ENCODE measurements around the gene ZNF385A.

ZNF385A gene, protein sequence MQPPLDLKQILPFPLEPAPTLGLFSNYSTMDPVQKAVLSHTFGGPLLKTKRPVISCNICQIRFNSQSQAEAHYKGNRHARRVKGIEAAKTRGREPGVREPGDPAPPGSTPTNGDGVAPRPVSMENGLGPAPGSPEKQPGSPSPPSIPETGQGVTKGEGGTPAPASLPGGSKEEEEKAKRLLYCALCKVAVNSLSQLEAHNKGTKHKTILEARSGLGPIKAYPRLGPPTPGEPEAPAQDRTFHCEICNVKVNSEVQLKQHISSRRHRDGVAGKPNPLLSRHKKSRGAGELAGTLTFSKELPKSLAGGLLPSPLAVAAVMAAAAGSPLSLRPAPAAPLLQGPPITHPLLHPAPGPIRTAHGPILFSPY
- total RNA-seq: 0 to 2.3 (median 0.66) reads per million in 9 experiments

DNA sequence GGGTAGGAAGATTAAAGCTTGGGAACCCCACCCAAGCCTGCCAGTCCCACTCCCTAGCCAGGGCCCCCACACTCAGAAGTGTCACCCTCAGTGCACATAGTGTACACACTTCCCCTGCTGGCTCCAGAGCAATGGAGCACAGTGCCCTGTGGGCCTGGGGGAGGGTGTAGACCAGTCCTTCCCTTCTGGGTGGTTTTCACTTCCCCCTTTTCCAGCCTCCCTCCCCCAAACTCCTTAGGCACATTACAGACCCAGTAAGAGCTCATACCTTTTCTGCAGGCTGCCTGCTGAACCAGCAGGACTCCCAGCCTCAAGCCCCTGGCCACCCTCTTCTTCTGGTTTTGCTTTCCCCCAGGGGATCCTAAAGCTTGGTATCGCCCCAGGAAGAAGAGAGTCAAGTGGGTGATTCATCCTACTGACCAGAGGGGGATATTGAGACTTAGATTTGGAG is at the start of gene ZNF385A:
ZNF385A (minus strand) TSS at position 143 of the 451 bp plus-strand sequence. CDS start 219 bp downstream, outside the sequence.
- H3K36me3 Mint-ChIP-seq (ENCODE audit: insufficient read depth): no peaks in the 10 kb centered on the region
- no peak within 1 kb of the TSS for H3K4me3 Mint-ChIP-seq
- H3K4me1 Mint-ChIP-seq (ENCODE audit: low read depth in 2 of 2): peaks cover 2% of the 10 kb centered on the region in 2 donors
- ATAC-seq (replicated peaks) (no peak), DNase-seq (no peak)
- H3K27ac Mint-ChIP-seq: peak within 1 kb of the TSS in 1 of 2 donors; percentile 54
- no peaks in the 10 kb centered on the region for H3K27me3 Mint-ChIP-seq
- H3K9me3 Mint-ChIP-seq: no peaks in the 10 kb centered on the region

DNA sequence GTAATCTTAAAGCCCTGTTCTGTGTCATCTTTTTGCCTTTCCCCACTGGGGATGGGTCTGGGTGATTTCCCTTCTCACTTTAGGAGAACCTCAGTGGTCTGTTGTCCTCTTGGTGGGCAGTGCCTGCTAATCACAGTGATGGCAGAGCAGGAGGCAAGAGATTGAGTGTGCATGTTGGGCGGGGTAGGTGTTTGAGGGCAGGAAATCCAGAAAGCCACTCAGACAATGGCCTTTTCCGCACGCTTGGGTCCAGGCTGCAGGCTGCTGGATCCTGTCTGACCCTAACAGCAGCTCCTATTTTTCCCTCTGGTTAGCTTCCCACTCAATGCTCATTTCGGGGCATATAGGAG is 48.3 kb upstream of the ZNF385A start:
- peak overlapping the region; percentile 66 to 67 for H3K27ac Mint-ChIP-seq
- H3K4me1 Mint-ChIP-seq (ENCODE audit: low read depth in 2 of 2): peaks cover 41 to 47% of the 10 kb centered on the region in 2 donors
- no peaks in the 10 kb centered on the region for H3K9me3 Mint-ChIP-seq
- DNase-seq (peak in 1 of 3 experiments; percentile 27), ATAC-seq (replicated peaks) (peak; percentile 56)
- H3K36me3 Mint-ChIP-seq (ENCODE audit: insufficient read depth): no peaks in the 10 kb centered on the region
- no peaks in the 10 kb centered on the region for H3K27me3 Mint-ChIP-seq
- peak overlapping the region; percentile 64 to 65 for H3K4me3 Mint-ChIP-seq

DNA sequence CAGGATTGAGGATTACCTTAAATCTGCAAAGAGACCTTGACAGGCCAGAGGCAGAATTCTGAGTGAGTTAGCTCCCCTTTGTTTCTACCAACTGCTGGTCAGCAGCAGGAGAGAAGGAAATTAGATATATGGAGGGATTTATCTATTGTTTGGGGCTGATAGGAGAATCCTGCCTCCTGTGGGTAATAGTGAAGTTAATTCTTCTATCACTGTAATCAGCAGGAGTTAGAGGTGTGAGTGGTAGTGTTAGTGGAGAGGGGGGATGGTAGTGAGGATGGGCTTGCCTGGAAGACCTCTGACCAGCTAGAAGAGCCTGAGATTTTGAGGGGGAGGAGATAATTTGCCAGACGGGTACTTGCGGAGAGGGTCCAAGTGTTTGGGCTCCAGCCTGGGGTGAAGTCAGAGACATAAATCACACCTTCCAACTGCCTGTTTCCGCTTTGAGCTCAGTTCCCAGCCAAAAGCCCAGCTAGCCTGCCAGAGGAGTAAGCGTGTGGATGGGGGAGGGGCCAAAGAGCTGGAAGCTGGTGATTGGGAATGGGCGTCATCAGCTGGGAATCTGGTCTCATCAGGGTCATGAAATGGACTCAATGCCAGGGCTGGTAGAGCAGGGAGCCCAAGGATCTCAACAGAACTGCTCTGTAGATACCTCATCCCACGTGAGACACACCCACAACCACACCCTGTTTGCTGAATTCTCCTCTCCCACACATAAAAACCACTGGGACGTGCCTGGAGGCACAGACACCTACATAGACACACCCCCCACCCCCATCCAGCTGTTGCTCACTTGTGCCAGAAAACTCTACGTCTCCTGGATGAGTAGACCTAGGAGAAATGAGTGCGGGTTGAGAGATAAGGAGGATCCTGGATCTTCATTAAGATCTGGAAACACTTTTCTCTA is 47.6 kb upstream of the ZNF385A start:
- H3K36me3 Mint-ChIP-seq (ENCODE audit: insufficient read depth): peaks cover 3% of the 10 kb centered on the region
- H3K27me3 Mint-ChIP-seq: no peaks in the 10 kb centered on the region
- ATAC-seq (replicated peaks) (no peak), DNase-seq (no peak)
- peak overlapping the region; percentile 64 to 65 for H3K4me3 Mint-ChIP-seq
- peak overlapping the region; percentile 66 to 67 for H3K27ac Mint-ChIP-seq
- H3K9me3 Mint-ChIP-seq: no peaks in the 10 kb centered on the region
- H3K4me1 Mint-ChIP-seq (ENCODE audit: low read depth in 2 of 2): peaks cover 47 to 52% of the 10 kb centered on the region in 2 donors

DNA sequence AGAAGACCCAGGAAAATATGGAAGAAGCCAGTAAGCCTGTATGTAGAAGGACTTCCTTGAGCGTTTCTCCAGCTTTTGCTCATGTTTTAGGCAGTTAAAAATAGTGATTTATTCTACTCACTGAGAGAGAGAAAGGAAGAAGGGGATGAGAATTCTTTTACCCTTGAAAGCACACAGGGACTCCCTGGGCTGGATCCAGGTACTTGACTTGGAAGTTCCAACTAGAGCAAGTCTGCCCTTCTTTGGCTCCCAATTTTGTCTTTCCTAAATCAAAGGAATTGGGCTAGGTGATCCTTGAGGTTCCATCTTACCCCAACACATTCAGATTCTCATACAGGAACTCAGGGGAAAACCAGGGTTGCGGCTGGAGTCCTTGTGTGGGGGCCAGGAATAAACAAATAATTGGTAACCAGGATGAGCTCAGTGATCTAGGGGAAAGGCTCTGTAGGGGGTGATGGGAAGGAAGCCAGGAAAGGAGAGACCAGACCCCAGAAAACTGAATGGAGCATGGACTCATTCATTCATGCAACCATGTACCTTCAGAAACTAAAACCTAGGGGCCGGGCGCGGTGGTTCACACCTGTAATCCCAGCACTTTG is 46.0 kb upstream of the ZNF385A start:
- H3K27ac Mint-ChIP-seq: peak overlapping the region in 1 of 2 donors; percentile 70

DNA sequence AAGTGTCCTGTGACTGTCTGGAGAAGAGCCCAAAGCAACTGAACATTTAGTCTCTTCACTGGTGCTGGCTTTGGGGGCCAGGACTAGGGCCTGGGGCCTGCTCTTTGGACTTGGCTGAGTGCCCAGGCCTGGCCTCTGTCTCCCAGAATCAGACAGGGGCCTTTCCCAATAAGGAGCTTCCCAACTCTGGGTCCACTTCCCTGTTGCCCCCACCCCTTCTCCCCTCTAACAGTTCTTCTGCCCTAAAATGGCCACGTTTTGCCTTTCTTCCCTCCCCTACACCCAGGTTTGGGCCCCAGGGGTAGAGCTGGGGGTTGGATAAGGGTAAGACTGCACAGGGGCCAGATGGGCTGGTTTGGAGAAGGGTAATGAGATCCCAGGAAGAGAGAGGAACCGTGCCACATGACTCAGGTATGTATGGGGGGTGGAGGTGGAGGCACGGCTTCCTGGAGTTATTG is 44.5 kb upstream of the ZNF385A start:
- H3K4me3 Mint-ChIP-seq: peak overlapping the region in 1 of 2 donors; percentile 62
- peaks cover 4% of the 10 kb centered on the region for H3K36me3 Mint-ChIP-seq (ENCODE audit: insufficient read depth)
- peak overlapping the region in 1 of 2 donors; percentile 87 for H3K27ac Mint-ChIP-seq
- DNase-seq (no peak), ATAC-seq (replicated peaks) (no peak)
- H3K4me1 Mint-ChIP-seq (ENCODE audit: low read depth in 2 of 2): peaks cover 43 to 48% of the 10 kb centered on the region in 2 donors
- peaks cover 11 to 13% of the 10 kb centered on the region in 2 donors for H3K27me3 Mint-ChIP-seq
- H3K9me3 Mint-ChIP-seq: no peaks in the 10 kb centered on the region

More for the DNA sequence above, 46.0 kb upstream of the ZNF385A start:
- H3K9me3 Mint-ChIP-seq: no peaks in the 10 kb centered on the region
- peaks cover 4% of the 10 kb centered on the region for H3K36me3 Mint-ChIP-seq (ENCODE audit: insufficient read depth)
- no peak for ATAC-seq (replicated peaks)
- peaks cover 43 to 52% of the 10 kb centered on the region in 2 donors for H3K4me1 Mint-ChIP-seq (ENCODE audit: low read depth in 2 of 2)
- no peak for DNase-seq
- peak overlapping the region in 1 of 2 donors; percentile 9 for H3K4me3 Mint-ChIP-seq
- H3K27me3 Mint-ChIP-seq: peaks cover 5 to 11% of the 10 kb centered on the region in 2 donors

DNA sequence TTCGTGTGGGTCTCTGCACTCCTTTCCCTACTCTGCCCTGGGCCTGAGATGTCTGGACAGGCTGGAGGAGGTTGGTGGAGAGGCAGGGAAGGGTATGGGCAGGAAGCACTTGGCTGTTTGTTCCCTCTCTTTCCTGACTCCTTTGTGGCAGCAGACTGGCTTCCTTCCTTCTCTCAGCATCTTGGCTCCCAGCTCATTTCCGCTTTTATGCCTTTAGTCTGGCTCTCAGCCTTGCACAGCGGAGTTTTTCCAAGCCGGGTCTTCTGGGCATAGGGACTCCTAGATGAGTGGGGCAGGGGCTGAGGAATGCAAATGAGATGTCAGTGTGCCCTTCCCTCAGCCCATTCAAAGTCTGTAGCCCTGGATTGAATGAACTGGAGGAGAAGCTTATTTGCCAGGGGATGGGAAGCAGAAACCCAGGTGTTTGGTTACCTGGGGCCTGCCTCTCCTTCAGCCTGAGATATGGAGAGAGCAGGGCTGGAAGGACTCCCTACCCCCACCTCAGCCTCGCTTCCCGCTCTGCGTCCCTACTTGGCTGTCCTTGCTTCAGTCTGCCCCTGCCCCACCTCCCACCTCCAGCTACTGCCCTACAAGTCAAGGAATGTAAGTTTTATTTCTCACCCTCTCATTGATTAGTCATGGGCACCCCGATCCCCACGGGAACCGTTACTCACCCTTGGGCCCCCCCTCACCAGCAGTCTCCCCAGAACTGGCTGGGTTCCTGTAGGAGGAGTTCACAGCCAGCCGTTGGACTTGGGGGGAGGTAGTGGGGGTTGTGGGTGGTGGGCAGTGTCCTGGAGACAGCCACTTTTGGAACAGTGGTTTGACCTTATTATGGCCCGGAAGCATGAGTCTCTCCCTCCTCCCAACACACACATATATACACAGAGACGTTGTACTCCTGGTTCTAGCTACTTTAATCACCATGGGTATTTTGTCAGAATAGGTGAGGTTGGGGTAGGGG is 43.8 kb upstream of the ZNF385A start:
- DNase-seq (no peak), ATAC-seq (replicated peaks) (peak; percentile 81)
- H3K9me3 Mint-ChIP-seq: no peaks in the 10 kb centered on the region
- H3K27me3 Mint-ChIP-seq: peaks cover 11 to 15% of the 10 kb centered on the region in 2 donors
- H3K4me1 Mint-ChIP-seq (ENCODE audit: low read depth in 2 of 2): peaks cover 41 to 49% of the 10 kb centered on the region in 2 donors
- H3K36me3 Mint-ChIP-seq (ENCODE audit: insufficient read depth): peaks cover 4% of the 10 kb centered on the region
- peak overlapping the region in 1 of 2 donors; percentile 87 for H3K27ac Mint-ChIP-seq
- peak overlapping the region in 1 of 2 donors; percentile 62 for H3K4me3 Mint-ChIP-seq

DNA sequence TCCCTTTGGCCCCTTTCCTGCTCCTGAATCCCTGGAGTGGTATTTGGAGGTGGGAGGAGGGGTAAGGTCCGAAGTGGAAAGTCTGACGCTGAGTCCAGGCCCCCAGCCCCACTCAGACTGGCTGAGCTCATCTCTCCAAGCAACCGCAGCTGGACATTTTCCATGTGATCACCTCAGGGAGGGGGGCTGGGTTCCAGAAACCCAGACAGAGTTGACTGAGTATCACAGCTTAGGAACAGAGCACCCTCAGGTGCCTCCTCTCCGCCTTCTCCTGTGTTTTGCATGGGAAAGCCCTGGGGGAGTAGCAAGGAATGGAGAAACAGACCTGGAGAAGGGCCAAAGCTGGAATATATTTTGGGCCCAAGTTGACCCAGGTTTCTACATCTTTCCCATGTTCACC is 42.6 kb upstream of the ZNF385A start:
- no peaks in the 10 kb centered on the region for H3K9me3 Mint-ChIP-seq
- peaks cover 33 to 40% of the 10 kb centered on the region in 2 donors for H3K4me1 Mint-ChIP-seq (ENCODE audit: low read depth in 2 of 2)
- H3K4me3 Mint-ChIP-seq: no peak overlapping the region
- DNase-seq: no peak
- ATAC-seq (replicated peaks): no peak
- peaks cover 11 to 27% of the 10 kb centered on the region in 2 donors for H3K27me3 Mint-ChIP-seq
- H3K27ac Mint-ChIP-seq: peak overlapping the region in 1 of 2 donors; percentile 87
- peaks cover 4% of the 10 kb centered on the region for H3K36me3 Mint-ChIP-seq (ENCODE audit: insufficient read depth)

DNA sequence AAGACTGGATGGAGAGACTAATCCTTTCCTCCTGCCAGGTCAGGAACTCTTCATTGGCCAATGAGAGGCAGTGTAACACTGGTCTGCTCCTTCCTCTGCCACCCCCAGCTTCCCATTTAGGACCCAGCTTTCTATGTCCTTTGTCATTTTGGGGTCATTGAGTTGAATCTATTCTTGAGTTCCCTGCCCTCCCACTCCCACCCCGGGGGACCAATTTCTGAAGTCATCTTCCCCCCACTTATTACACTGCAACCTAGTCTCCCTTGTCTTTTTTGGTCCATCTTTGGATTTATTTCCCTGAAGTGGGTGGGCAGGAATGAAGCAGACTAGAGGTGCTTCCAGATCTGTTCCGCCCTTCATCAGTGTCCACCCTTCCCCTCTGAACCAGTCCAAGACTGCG is 42.2 kb upstream of the ZNF385A start:
- Mint-ChIP-seq H3K4me1 (ENCODE audit: low read depth in 2 of 2) (peaks cover 29 to 40% of the 10 kb centered on the region in 2 donors), H3K27me3 (peaks cover 11 to 31% of the 10 kb centered on the region in 2 donors), H3K9me3 (no peaks in the 10 kb centered on the region), H3K27ac (no peak overlapping the region), H3K4me3 (no peak overlapping the region), H3K36me3 (ENCODE audit: insufficient read depth) (peaks cover 4% of the 10 kb centered on the region)
- DNase-seq (no peak), ATAC-seq (replicated peaks) (no peak)

DNA sequence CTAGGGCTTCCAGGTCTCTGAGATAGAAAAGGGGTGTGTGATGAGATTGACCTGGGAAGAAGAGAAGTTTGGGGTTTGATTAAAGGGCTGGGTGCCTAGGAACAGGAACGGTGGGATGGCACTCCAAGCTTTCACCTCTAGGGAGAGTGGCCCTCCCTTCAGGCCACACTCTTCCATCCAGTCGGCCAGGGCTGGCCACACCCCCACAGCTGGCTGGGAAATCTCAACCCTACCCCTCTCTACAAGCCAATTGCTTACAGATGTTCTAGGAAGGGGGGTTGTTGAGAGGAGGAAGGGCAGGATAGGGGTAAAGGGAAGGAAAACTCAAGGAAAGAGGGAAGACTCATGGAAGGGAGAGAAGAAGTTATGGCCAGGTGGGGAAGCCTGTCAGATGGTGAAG is 41.2 kb upstream of the ZNF385A start:
- Mint-ChIP-seq H3K27me3 (peaks cover 11 to 31% of the 10 kb centered on the region in 2 donors), H3K27ac (peak overlapping the region in 1 of 2 donors; percentile 4), H3K36me3 (ENCODE audit: insufficient read depth) (peaks cover 4% of the 10 kb centered on the region), H3K4me1 (ENCODE audit: low read depth in 2 of 2) (peaks cover 25 to 38% of the 10 kb centered on the region in 2 donors), H3K4me3 (no peak overlapping the region), H3K9me3 (no peaks in the 10 kb centered on the region)
- ATAC-seq (replicated peaks): no peak
- DNase-seq: no peak

DNA sequence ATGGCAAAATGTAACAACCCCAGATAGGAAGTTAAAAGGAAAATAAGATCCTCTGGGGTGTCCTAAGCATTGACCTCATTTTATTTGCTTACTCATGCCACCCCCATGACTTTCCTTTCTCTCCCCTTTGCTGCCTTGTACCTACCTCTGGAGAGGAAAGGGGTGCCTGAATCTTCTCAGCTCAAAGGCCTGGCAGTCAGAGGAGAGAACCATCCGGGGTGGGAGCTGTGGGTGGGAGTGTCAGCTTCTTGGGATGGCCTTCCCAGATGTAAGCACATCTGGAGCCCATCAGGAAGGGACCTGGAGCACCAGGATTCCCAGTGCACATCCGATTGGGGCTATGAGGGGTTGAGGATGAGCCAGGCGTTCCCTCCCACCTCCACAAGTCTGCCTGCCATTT is 39.7 kb upstream of the ZNF385A start:
- no peak for ATAC-seq (replicated peaks)
- Mint-ChIP-seq H3K4me1 (ENCODE audit: low read depth in 2 of 2) (peaks cover 29 to 40% of the 10 kb centered on the region in 2 donors), H3K36me3 (ENCODE audit: insufficient read depth) (peaks cover 12% of the 10 kb centered on the region), H3K4me3 (no peak overlapping the region), H3K9me3 (no peaks in the 10 kb centered on the region), H3K27ac (no peak overlapping the region), H3K27me3 (peaks cover 11 to 31% of the 10 kb centered on the region in 2 donors)
- no peak for DNase-seq

DNA sequence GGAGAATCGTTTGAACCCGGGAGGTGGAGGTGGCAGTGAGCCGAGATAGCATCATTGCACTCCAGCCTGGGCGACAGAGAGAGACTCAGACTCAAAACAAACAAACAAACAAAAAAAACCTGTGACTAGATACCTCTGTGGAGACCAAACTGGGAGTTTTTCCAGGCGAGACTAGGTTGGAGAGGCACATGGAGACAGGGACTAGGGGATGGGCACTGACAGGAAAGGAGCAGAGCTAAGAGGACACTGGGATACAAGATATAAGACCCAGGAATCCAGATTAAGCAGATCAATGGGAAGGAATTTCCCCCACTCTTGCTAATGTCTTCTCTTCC is 39.2 kb upstream of the ZNF385A start:
- no peak overlapping the region for H3K4me3 Mint-ChIP-seq
- no peak overlapping the region for H3K27ac Mint-ChIP-seq
- peaks cover 29 to 35% of the 10 kb centered on the region in 2 donors for H3K4me1 Mint-ChIP-seq (ENCODE audit: low read depth in 2 of 2)
- H3K9me3 Mint-ChIP-seq: no peaks in the 10 kb centered on the region
- H3K27me3 Mint-ChIP-seq: peaks cover 11 to 31% of the 10 kb centered on the region in 2 donors
- H3K36me3 Mint-ChIP-seq (ENCODE audit: insufficient read depth): peaks cover 16% of the 10 kb centered on the region
- no peak for DNase-seq
- ATAC-seq (replicated peaks): no peak

DNA sequence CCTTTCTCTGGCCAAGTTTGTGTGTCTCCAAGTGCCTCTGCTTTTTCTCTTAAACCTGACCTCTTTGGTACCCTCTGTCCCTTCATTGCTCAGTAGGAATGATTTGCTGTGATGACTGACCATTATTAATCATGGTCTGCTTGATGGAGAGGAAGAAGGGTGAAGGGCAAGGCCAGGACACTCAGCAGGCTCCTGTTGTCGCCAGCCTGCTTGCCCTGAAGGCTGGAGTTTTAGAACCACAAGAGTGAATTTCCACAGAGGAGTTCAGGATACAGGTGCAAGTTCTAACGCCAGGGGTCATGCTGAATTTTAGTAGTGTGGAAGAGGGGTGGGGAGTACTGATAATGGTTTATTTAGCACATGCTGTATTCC is 37.3 kb upstream of the ZNF385A start:
- peaks cover 11 to 31% of the 10 kb centered on the region in 2 donors for H3K27me3 Mint-ChIP-seq
- H3K36me3 Mint-ChIP-seq (ENCODE audit: insufficient read depth): peaks cover 18% of the 10 kb centered on the region
- no peak overlapping the region for H3K4me3 Mint-ChIP-seq
- H3K4me1 Mint-ChIP-seq (ENCODE audit: low read depth in 2 of 2): peaks cover 33% of the 10 kb centered on the region in 2 donors
- H3K27ac Mint-ChIP-seq: peak overlapping the region in 1 of 2 donors; percentile 84
- DNase-seq: no peak
- ATAC-seq (replicated peaks): no peak
- no peaks in the 10 kb centered on the region for H3K9me3 Mint-ChIP-seq

Data from effector memory CD8-positive, alpha-beta T cell (primary cell).